HK-2 (cell line): ENCODE data around the gene OR10A3.
"Not testable (repeated sequence)": the region's sequence is repeated elsewhere in the genome, so short reads cannot be mapped to it uniquely, and the experiment has no call there.

ENCODE experiments used
- DNase-seq: peaks from one replicate; pipeline ENCODE4 v3.0.0-alpha.2; 2018; ENCODE audit not compliant: unreplicated experiment

OR10A3 gene, protein sequence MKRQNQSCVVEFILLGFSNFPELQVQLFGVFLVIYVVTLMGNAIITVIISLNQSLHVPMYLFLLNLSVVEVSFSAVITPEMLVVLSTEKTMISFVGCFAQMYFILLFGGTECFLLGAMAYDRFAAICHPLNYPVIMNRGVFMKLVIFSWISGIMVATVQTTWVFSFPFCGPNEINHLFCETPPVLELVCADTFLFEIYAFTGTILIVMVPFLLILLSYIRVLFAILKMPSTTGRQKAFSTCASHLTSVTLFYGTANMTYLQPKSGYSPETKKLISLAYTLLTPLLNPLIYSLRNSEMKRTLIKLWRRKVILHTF

DNA sequence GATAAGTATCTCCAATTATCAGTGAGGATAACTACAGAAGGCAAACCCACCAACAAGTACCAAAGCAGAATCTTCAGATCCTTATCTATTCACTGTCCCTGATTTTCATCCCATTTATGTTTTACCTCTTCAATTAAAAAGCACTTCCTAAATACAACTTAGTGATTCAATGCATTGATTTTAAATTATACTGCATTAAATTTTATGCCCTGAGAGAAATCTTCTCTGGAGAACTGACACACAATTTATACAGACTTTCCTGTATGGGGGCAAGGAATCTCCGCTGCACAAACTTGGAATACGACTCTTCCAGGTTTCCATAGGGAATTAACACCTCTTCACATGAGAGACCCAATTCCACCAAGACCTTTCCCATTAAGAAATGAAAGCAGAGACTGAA lies at the start of gene OR10A3:
Gene OR10A3, minus strand, starts transcription at position 101 of the 400 bp plus-strand sequence. CDS start 2,188 bp downstream, outside the sequence.
- no peak for DNase-seq

DNA sequence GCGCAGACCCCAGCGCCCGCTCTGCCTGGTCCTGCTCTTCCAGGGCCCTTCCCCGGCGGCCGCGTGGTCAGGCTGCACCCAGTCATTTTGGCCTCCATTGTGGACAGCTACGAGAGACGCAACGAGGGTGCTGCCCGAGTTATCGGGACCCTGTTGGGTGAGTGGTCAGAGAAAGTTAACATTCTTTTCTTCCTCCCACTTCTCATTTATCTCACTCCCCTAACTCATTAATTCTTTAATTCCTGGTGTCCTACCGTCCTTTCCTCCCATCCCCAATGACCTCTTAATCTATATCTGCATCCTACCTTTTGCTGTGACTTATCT lies 46.0 kb upstream of the OR10A3 start:
- DNase-seq = not testable (repeated sequence)

DNA sequence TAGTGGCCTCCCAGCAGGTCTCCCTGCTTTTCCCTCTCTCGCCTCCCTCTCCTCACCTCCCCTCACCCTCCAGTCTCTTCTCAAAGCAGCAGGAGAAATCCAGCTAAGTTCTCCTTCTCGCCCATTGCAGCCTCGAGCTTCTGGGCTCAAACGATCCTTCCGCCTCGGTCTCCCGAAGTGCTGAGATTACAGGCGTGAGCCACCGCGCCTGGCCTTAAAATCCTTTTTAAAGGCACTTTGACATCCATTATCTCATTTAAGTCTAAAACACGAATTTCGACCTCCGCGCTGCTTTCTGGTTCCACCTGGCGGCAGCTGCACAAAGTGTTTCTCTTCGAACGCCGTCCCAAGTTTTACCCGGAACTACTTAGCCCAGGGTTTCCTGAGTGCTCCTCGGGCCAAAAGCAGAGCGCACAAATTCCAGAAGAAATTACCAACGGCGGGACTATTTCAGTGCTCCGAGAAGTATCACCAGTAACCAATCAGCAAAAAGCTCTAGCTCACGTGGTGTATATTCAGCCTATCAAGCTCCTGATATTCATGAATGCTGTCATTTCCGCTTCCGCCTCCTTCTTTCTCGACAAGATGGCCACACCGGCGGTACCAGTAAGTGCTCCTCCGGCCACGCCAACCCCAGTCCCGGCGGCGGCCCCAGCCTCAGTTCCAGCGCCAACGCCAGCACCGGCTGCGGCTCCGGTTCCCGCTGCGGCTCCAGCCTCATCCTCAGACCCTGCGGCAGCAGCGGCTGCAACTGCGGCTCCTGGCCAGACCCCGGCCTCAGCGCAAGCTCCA lies 45.5 kb upstream of the OR10A3 start, which contains the start of gene EIF3F:
Gene EIF3F, plus strand, starts transcription at position 570 of the 792 bp plus-strand sequence. Its CDS starts 16 bp downstream, at position 586.
- peak; percentile 87 for DNase-seq

DNA sequence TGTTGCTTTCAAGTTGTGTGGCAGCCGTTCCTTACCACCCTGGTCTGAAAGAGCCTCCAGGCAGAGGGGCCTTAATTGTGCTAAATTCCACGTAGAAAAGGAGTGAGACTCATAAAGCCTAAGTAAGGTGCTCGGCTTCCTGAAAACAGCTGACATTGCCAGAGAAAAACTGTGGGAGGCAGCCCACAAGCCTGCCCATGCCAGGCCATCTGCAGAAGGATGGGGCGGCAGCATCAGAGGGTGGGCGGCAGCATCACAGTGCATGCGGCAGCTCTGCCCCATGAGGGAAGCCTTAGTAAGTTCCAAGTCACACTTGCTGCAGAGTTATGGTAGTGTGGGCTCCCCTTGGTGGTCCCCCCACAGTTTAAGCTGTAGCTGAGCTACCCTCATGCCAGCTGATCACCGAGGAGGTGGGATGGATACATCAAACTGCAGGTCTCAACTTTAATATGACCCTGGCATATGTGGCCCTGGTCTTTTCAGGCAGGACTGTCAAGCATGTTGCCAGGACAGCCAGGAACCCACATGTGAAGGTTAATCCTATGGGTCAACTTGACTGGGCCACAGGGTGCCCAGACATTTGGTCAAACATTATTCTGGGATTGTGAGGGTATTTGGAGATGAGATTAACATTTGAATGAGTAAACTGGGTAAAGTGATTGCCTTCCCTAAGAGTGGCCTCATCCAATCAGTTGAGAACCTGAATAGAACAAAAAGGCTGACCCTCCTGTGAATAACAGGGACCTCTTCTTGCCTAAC lies 42.5 kb upstream of the OR10A3 start:
- no peak for DNase-seq

DNA sequence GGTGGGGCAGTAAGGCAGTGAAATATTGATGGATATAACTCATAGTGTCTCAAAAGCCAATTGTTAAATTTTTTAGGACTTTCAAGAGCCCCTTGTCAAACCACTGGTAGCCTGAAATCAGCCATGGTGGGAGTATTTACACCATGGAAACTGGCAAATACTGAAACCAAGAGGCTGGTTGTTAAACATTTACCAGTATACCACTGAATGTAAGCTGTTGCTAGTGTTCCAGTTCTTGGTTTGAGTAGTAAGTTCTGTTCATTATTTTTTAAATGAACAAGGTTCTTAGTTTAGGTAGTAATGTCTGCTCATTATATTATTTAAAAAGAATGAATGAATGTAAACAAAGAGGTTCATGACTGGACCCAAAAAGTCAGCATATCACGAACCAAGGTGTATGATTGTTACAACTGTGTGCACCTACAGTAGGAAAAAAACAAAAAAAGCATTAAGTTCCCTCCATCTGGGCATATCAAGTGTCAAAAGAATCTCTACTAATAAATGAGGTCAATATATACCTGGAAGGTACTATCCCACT lies 41.1 kb upstream of the OR10A3 start:
- no peak for DNase-seq

DNA sequence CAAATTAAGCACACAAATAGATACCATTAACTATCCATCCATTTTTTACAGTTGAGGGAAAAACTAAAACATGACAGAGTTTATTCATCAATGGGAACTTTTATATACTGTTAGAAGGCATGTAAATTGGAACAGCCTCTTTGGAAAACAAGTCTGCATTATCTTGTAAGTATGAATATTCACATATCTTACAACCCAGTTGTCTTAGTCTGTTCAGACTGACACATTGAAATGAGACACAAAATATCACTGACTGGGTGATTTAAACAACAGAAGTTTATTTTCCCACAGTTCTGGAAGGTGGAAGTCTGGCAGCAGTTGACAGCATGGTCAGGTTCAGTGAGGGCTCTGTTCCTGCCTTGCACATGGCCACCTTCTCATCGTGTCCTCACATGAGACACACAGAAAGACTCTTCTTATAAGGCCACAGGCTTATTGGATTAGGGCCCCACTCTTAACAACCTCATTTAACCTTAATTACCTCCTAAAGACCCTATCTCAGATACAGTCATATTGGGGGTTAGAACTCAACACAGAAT lies 40.2 kb upstream of the OR10A3 start:
- no peak for DNase-seq

DNA sequence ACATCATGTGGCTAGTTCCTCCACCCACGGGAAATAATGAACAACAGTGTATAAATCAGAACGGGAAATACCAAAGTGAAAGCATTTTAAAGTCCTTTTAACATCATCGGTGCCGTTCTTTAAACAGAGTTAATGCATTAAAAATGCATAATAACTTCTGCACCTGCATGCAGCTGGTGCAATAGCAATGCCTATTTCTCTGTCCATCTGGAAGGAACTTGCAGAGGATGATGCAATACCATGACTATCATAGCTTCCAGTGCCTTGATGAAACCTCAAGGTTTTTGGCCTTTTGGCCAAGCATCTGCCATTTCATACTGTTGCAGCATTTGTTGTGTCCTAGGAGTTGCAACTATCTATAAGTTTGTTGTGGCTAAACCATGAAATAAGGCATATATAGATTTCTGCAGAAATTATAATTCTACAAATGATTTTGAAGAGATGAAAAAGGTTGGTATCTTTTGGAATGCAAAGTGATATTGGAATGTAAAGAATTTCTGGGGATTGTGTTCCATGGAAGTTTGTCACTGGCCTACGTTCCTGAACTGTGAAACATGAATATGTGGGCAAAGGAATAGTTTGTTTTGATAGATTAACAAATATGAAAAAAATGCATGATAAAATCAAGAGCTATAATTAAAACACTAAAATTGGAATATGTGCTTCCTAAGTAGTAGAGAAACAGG lies 35.9 kb upstream of the OR10A3 start:
- no peak for DNase-seq

DNA sequence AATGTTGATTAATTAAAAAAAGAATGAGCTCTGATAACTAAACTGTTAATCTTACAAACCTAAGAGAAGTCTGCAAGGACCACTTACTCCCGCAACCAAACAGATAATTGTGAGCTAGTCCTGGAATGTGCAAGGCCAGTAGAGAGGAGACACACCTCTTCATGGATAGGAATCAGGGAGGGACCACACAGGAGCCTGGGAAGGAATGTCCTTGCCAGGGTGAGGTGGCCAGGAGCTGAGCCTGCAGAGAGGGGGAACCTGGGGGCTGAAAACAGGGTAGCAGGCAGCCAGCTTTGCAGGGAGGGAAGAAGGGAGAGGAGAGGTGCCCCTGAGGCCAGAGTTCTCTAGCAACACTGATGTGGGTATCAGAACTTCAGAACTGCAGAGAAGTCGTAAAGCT lies 33.2 kb upstream of the OR10A3 start:
- DNase-seq = no peak

DNA sequence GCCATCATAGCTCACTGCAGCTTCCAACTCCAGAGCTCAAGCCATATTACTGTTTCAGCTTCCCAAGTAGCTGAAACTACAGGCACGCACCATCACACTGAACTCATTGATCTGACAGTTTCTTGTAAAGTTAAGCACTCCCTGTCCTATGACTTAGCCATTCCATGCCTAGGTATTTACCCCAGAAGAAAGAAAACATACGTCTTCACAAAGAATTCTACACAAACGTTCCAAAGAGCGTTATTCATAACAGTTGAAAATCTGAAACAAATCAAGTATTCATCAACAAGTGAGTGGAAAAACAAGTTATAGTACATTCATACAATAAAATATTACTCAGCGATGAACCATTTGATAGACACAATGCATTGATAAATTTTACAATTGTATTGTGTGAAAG lies 31.5 kb upstream of the OR10A3 start:
- no peak for DNase-seq

DNA sequence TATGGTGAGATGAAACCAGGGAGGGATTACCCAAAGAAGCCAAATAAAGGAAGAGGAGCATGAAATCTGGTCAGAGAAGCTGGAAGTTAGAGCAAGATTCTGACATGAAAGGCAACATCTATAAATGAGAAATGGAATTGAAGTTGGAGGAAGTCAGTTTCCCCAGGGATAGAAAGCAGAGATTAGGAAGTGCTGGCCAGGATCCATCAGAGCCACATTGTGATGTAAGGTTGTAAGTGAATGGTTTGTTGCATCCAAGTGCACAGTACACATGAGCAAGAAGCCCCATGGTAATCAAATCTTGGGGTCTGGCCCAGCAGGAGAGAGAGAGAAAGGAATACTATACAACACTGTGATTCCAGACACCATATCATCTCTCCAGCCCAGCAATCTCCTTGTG lies 30.3 kb upstream of the OR10A3 start:
- no peak for DNase-seq

DNA sequence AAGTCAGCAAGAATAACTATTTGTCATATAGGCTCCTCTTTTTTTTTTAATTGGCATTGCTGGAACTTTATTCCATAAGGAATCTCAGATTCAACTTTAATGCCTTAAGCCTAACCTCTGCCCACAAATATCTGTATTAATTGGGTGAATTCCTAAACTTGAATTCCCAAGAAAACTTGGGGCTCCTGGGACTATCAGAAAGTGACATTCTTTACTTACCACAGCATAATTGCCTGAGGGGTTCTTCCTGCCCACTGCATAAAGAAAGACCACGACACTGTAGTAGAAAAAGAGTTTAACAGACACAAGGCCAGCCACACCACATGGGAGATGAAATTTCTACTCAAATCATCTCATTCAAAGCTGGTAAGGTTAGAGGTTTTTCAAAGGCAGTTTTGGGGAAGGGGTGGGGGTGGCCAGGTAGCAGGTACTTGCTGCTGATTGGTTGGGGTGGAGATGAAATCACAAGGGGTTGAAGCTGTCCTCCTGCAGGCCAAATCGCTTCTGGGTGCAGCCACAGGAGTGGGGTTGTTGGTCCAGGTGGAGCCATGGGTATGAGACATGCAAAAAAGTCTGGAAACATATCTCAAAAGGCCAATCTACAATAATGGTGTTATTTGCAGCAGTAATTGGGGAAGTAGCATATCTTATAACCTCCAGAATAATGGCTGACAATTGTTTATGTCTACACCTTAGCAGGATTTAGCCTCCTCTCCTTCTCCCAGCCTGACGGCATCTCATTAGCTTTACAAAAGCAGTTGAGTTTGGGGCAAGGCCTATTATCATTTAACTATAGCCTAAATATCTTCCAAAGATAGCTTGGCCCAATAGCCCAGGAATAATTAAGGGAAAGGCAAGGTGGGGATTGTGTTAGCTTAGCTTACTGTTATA lies 28.5 kb upstream of the OR10A3 start:
- DNase-seq = no peak

DNA sequence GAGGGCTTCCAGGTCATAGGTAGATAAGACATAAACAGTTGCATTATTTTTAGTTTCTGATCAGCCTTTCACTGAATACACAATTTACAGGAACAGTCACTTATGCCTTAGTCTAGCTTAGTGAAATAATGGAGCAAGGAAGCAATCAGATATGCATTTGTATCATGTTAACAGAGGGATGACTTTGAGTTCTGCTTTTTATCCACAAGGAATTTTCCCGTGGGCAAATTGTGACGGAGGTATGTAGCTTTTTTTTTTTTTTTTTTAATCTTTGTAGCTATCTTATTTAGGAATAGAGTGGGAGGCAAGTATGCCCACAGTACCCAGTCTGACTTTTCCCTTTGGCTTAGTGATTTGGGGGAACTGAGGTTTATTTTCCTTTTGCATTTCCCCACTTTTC lies 27.2 kb upstream of the OR10A3 start:
- no peak for DNase-seq

DNA sequence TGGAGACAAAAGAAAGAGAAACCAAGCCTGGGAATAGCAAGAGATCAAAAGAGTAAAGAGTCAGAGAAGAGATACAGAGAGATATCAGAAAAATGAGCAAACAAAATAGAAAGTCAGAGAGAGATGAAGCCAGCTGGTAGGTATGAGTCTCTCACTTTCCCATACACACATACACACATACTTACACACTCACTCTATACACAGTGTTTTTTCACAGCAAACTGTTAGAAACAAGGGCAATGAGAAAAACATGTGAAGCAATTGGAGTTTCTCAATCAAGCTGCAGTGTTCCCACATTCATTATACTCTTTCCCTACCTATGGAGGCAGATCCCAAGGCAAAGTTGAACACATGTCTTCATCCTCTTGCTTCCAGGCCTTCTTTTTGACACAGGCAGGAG lies 26.3 kb upstream of the OR10A3 start:
- DNase-seq = no peak

DNA sequence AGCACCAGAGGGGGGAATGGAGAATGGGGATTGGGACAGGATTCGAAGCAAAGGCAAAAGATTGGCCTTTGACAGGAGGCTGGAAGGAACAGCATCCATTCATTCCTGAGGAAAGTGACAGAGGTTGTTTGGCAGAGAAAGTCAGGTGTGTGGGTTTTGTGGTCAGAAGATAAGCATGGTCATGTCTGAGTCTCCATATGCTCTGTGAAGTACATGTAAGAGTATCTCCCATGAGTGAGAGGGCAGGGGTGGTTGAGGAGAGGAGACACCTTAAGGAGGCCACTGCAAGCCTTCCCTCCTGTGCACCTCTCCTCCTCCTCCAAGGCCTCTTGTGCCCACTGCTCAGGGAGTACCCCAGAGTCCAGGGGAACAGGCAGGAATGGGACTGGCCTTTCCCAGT lies 25.6 kb upstream of the OR10A3 start:
- no peak for DNase-seq

DNA sequence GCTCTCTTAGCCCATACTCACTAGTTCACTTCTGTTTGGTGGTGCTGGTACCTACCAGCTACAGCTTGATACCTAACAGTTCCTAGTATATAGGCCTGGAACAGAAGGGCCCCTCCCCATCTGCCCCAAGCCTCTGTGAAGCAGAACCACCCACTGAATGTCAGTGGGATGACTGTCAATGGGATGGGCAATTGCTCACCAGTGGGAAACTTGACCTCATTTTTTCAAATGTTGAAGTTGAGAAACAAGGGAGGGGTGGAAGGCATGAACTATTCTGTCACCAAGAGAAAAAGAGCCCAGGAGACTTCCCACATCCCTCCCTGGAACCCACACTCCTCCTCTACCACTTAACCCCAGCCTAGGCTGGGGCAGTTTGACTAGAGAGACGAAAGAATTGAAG lies 23.9 kb upstream of the OR10A3 start, which contains the start of gene NLRP10:
Gene NLRP10, minus strand, starts transcription at position 62 of the 400 bp plus-strand sequence. CDS start 1,952 bp downstream, outside the sequence.
- DNase-seq = no peak

DNA sequence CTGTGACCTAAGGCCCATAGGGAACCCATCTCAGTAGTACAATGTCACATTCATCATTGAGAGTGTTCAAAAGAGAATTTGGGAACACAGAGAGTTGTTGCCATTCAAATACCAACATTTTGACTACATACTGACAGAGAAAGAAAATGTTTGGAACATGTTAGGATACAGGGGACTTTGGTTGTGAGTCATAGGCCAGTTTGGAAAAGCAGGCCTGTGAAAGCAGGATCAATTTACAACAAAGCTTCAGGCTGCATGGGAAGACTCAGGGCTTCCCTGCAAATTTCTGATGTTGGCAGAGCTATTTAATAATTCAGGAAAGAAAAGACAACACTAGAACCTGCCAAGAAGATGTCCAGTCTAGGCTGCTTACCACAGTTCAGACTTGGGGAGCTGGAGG lies 23.4 kb upstream of the OR10A3 start:
- DNase-seq = no peak

DNA sequence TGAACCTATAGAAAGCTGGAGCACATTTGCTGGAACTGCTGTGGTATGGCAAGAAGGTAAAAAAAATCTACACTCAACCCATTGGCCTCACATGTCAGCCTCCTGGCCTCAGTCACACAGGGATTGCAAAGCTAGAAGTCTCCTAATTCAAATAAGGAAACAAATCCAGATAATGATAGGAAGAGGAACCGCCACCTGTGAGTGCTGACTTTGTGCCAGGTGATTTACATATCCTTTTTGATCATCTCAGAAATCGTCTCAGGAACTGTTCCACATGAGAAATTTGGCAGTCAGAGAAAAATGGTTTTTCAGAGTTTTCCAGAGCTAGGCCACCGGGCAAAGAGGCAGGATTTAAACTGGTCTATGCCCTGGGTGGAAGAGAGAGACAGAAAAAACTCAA lies 22.8 kb upstream of the OR10A3 start:
- DNase-seq = no peak

DNA sequence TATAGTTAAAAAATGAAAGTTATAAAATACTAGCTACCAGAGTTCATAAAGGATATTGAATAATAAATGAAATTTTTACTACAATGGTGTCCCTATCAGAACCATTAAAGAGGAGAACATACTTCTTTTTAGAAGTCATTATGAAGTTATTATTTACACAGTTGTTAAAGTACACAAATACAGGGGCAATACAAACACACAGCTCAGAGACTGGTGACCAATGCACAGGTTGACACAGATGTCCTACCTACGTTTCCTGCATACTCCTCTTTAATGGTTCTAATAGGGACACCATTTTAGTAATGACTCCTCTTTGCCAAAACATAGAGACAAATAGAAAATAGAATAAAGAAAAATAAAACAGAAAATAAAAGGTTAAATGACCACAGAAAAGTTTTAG lies 13.7 kb upstream of the OR10A3 start:
- no peak for DNase-seq

DNA sequence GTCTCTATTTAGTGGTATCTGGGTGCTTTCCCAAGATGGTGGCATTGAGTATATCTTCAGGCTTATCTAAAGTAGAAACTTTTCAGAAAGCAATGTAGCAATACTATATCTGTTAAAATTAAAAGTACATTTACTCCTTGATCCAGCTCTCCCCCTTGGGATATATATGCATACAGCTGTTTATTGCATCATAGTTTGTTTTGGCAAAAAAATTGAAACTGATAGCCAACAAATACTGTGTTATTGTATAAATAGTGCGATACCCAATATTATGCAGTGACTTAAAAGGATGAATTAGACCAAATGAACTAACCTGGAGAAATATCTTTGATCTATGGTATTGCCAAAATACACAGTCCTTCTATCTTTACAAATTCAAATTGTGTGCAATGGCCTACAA lies 8.4 kb upstream of the OR10A3 start:
- no peak for DNase-seq

DNA sequence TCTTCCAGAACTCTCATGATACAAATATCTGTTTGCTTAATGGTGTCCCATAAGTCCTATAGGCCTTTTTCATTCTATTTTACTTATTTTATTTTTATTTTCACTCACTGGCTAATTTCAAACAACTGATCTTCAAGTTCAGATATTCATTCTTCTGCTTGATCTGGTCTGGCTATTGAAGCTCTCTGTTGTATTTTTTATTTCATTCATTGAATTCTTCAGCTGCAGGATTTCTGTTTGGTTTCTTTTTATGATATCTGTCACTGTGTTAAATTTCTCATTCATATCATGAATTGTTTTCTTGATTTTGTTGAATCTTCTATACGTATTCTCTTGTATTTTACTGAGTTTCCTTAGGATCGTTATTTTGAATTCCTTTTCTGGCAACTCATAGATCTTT lies 2.6 kb upstream of the OR10A3 start:
- DNase-seq = no peak
